Activated CD8-positive, alpha-beta T cell treated with anti-CD3 and anti-CD28 coated beads for 36 hours (primary cell): Measurements from ENCODE around the gene VCL. TPM values are rescaled to one million over a fixed set of nuclear protein-coding genes. Genes with fewer than 3 reads are reported as not detected.

Source experiments
- ATAC-seq: fragments of 200-7000 bp; cut with Tn5 transposase; one replicate; pipeline ENCODE4 v1.10.0; 2021; ENCODE audit warnings: mild to moderate bottlenecking, moderate library complexity
- CTCF ChIA-PET: fragments of 350-600 bp; sonication (Branson Sonifier 250); formaldehyde crosslinking; loops from one replicate; lab custom pipeline; 2021; ENCODE audit warnings: antibody characterized with exemption; lab: Charles Lee
- POLR2A ChIA-PET: fragments of 350-600 bp; sonication (Branson Sonifier 250); formaldehyde crosslinking; loops from one replicate; lab custom pipeline; 2021; ENCODE audit warnings: antibody characterized with exemption; lab: Charles Lee
- DNase-seq: peaks from one replicate; pipeline ENCODE4 v3.0.0-alpha.2; 2020
- H3K27ac Mint-ChIP-seq: one replicate; pipeline ENCODE4 v1.8.0; 2021; ENCODE audit warnings: mild to moderate bottlenecking, mixed read lengths
- H3K27me3 Mint-ChIP-seq: one replicate; pipeline ENCODE4 v1.8.0; 2021; ENCODE audit warnings: mixed read lengths
- H3K36me3 Mint-ChIP-seq: one replicate; pipeline ENCODE4 v1.8.0; 2021; ENCODE audit warnings: low read depth, mixed read lengths
- H3K4me1 Mint-ChIP-seq: one replicate; pipeline ENCODE4 v1.8.0; 2021; ENCODE audit warnings: low read depth, mixed read lengths
- H3K4me3 Mint-ChIP-seq: one replicate; pipeline ENCODE4 v1.8.0; 2021; ENCODE audit warnings: mild to moderate bottlenecking, moderate library complexity, mixed read lengths
- H3K9me3 Mint-ChIP-seq: one replicate; pipeline ENCODE4 v1.8.0; 2021; ENCODE audit warnings: mixed read lengths
- CTCF ChIP-seq: fragments of 200-600 bp; IDR thresholded peaks from one replicate; pipeline ENCODE4 v1.8.0; 2022; ENCODE audit warnings: antibody characterized with exemption, mild to moderate bottlenecking
- intact Hi-C: fragments of 100-400 bp; cut with micrococcal nuclease; formaldehyde crosslinking; loops from one replicate; pipeline ENCODE4 v1.10.0; 2022
- total RNA-seq, 2 experiments: library from RNA; stranded (reverse); gene quantifications; one replicate each; pipeline ENCODE4 v1.2.3, GENCODE V29; 2021

The VCL gene
- total RNA-seq, 2 experiments from 2014 or later: 16.9 to 17.7 TPM

- peaks cover 18% of the 10 kb centered on the region for H3K4me1 Mint-ChIP-seq
- H3K27me3 Mint-ChIP-seq: no peaks in the 10 kb centered on the region
- no peak for TF ChIP-seq CTCF
- intact Hi-C loops: no loop called here
- DNase-seq (no peak), ATAC-seq (no peak)
- POLR2A ChIA-PET: interaction anchor here (0.6 to 1.1 kb wide), 2 partner anchors 9 to 754 kb away, joined by 3 read pairs; partner anchors contain the start of gene DNAJC9
- no peak overlapping the region for H3K4me3 Mint-ChIP-seq
- no peaks in the 10 kb centered on the region for H3K36me3 Mint-ChIP-seq
- H3K9me3 Mint-ChIP-seq: no peaks in the 10 kb centered on the region
- CTCF ChIA-PET: interaction anchor here (0.7 to 1.8 kb wide), 7 partner anchors 9 to 243 kb away, joined by 3 to 6 read pairs (median 4); no protein-coding TSS in a partner anchor
- no peak overlapping the region for H3K27ac Mint-ChIP-seq
Measured at GRCh38 chr10:74000892-74001669, 3.2 kb downstream of the VCL start.

- H3K27me3 Mint-ChIP-seq: no peaks in the 10 kb centered on the region
Measured at GRCh38 chr10:74006269-74006668, 8.4 kb downstream of the VCL start.

GRCh38 chr10:74008212-74008731, 10.4 kb downstream of the VCL start:
- CTCF ChIA-PET: interaction anchor here (0.9 kb wide), 1 partner anchor 73 kb away, joined by 3 read pairs; no protein-coding TSS in a partner anchor
- peaks cover 30% of the 10 kb centered on the region for H3K4me1 Mint-ChIP-seq

More at GRCh38 chr10:74006269-74006668, 8.4 kb downstream of the VCL start:
- Mint-ChIP-seq H3K36me3 (no peaks in the 10 kb centered on the region), H3K4me1 (peaks cover 16% of the 10 kb centered on the region), H3K4me3 (no peak overlapping the region), H3K9me3 (no peaks in the 10 kb centered on the region), H3K27ac (no peak overlapping the region)
- TF ChIP-seq CTCF: no peak
- CTCF ChIA-PET: no interaction called here
- no peak for DNase-seq
- intact Hi-C loops: no loop called here
- no peak for ATAC-seq
- POLR2A ChIA-PET: interaction anchor here (1.0 kb wide), 1 partner anchor 67 kb away, joined by 3 read pairs; no protein-coding TSS in a partner anchor

GRCh38 chr10:74011017-74011416, 13.1 kb downstream of the VCL start:
- ATAC-seq (no peak), DNase-seq (no peak)
- intact Hi-C loops: no loop called here
- POLR2A ChIA-PET: no interaction called here
- Mint-ChIP-seq H3K4me3 (no peak overlapping the region), H3K36me3 (no peaks in the 10 kb centered on the region), H3K27me3 (no peaks in the 10 kb centered on the region), H3K27ac (no peak overlapping the region), H3K4me1 (peaks cover 30% of the 10 kb centered on the region), H3K9me3 (no peaks in the 10 kb centered on the region)
- CTCF ChIA-PET: interaction anchor here (1.3 kb wide), 1 partner anchor 70 kb away, joined by 5 read pairs; no protein-coding TSS in a partner anchor
- no peak for TF ChIP-seq CTCF

More at GRCh38 chr10:74008212-74008731, 10.4 kb downstream of the VCL start:
- intact Hi-C loops: no loop called here
- ATAC-seq: no peak
- H3K9me3 Mint-ChIP-seq: no peaks in the 10 kb centered on the region
- DNase-seq: no peak
- no peaks in the 10 kb centered on the region for H3K36me3 Mint-ChIP-seq
- TF ChIP-seq CTCF: no peak
- H3K4me3 Mint-ChIP-seq: no peak overlapping the region
- no peaks in the 10 kb centered on the region for H3K27me3 Mint-ChIP-seq
- POLR2A ChIA-PET: no interaction called here
- H3K27ac Mint-ChIP-seq: no peak overlapping the region

GRCh38 chr10:74011770-74012169, 13.9 kb downstream of the VCL start:
- ATAC-seq: no peak
- Mint-ChIP-seq H3K27ac (no peak overlapping the region), H3K36me3 (no peaks in the 10 kb centered on the region), H3K4me3 (no peak overlapping the region), H3K4me1 (peaks cover 30% of the 10 kb centered on the region), H3K27me3 (no peaks in the 10 kb centered on the region), H3K9me3 (no peaks in the 10 kb centered on the region)
- TF ChIP-seq CTCF: no peak
- ChIA-PET POLR2A (no interaction called here), CTCF (interaction anchor here (1.3 kb wide), 1 partner anchor 71 kb away, joined by 5 read pairs; no protein-coding TSS in a partner anchor)
- no peak for DNase-seq
- intact Hi-C loops: no loop called here
